GM12878 (cell line): ENCODE data around the gene F2. TPM values are rescaled to one million over a fixed set of nuclear protein-coding genes. Genes with fewer than 3 reads are reported as not detected.

Source experiments
- ATAC-seq: fragments of 200-7000 bp; cut with Tn5 transposase; 3 replicates; pipeline ENCODE4 v1.9.1; 2020; ENCODE audit warnings: mild to moderate bottlenecking, moderate library complexity
- BruUV-seq: library from RNA; stranded (reverse); fragments of 400-500 nt; replicated peaks from 2 replicates; lab custom pipeline; 2021; lab: Mats Ljungman, UMichigan
- CTCF ChIA-PET: fragments of 300-600 bp; sonication (Branson Sonifier 250); formaldehyde crosslinking; extraction: SDS; loops from one replicate; lab custom pipeline; 2021; ENCODE audit warnings: inconsistent platforms; lab: Yijun Ruan, JAX
- POLR2A ChIA-PET: fragments of 350-600 bp; formaldehyde crosslinking; extraction: SDS; loops from one replicate; lab custom pipeline; 2021; ENCODE audit warnings: inconsistent platforms; lab: Charles Lee
- RAD21 ChIA-PET: fragments of 300-600 bp; sonication (Branson Sonifier 250); formaldehyde crosslinking; loops from one replicate; lab custom pipeline; 2023; ENCODE audit warnings: antibody characterized with exemption; ENCODE audit not compliant: unreplicated experiment; lab: Charles Lee
- SMC1A ChIA-PET: fragments of 300-600 bp; sonication (Branson Sonifier 250); formaldehyde crosslinking; loops from one replicate; lab custom pipeline; 2023; ENCODE audit not compliant: unreplicated experiment, uncharacterized antibody; lab: Charles Lee
- DNase-seq: peaks from one replicate; pipeline ENCODE4 v3.0.0-alpha.2; 2011; ENCODE audit warnings: low read depth, low spot score
- FAIRE-seq: peaks from 3 replicates; lab custom pipeline; 2011; peaks lifted over from hg19 to GRCh38; lab: Jason Lieb, UNC
- H2AFZ ChIP-seq: 2 replicates; pipeline ENCODE4 v1.6.0; 2011; ENCODE audit warnings: low read depth, low read length, control low read depth; ENCODE audit not compliant: control insufficient read depth
- H3K27ac ChIP-seq: 2 replicates; pipeline ENCODE4 v1.5.1; 2011; ENCODE audit warnings: control low read depth; ENCODE audit not compliant: control insufficient read depth, insufficient read depth
- H3K27me3 ChIP-seq, 2 experiments: replicated peaks in 1 of 2; 2 replicates each; pipeline versions ENCODE4 v1.6.0 to v1.6.1; 2011; ENCODE audit warnings: low read length in 1 of 2; ENCODE audit not compliant: control insufficient read depth in 2 of 2, insufficient read depth in 2 of 2
- H3K36me3 ChIP-seq, 2 experiments: 2 replicates each; pipeline ENCODE4 v1.5.1; 2011; ENCODE audit warnings: low read length in 1 of 2; ENCODE audit not compliant: control insufficient read depth in 2 of 2, insufficient read depth in 2 of 2
- H3K4me1 ChIP-seq: 2 replicates; pipeline ENCODE4 v1.6.1; 2011; ENCODE audit warnings: mild to moderate bottlenecking, low read length, moderate library complexity, mixed read lengths; ENCODE audit not compliant: control insufficient read depth, insufficient read depth
- H3K4me2 ChIP-seq: 2 replicates; pipeline ENCODE4 v1.6.0; 2011; ENCODE audit warnings: control low read depth; ENCODE audit not compliant: control insufficient read depth, insufficient read depth
- H3K4me3 ChIP-seq: fragments of 200-600 bp; sonication (generic); 2 replicates; pipeline ENCODE4 v1.5.1; 2016
- H3K79me2 ChIP-seq: 2 replicates; pipeline ENCODE4 v1.6.0; 2011; ENCODE audit warnings: low read length; ENCODE audit not compliant: control insufficient read depth, insufficient read depth
- H3K9ac ChIP-seq: 2 replicates; pipeline ENCODE4 v1.8.0; 2011; ENCODE audit warnings: low read length, control low read depth, mixed read lengths; ENCODE audit not compliant: control insufficient read depth, insufficient read depth
- H3K9me3 ChIP-seq: replicated peaks from 3 replicates; pipeline ENCODE4 v1.5.1; 2011; ENCODE audit warnings: mild to moderate bottlenecking, low read length; ENCODE audit not compliant: control insufficient read depth, insufficient read depth
- H4K20me1 ChIP-seq: 2 replicates; pipeline ENCODE4 v1.6.0; 2011; ENCODE audit not compliant: control insufficient read depth, insufficient read depth
- BMI1 ChIP-seq: fragments of 450-650 bp; IDR thresholded peaks from 2 replicates; pipeline ENCODE4 v1.6.1; 2016; ENCODE audit warnings: mild to moderate bottlenecking, moderate library complexity, borderline replicate concordance
- JUND ChIP-seq: IDR thresholded peaks from 2 replicates; pipeline ENCODE4 v1.6.1; 2012; ENCODE audit warnings: low read depth, mild to moderate bottlenecking, low read length, improper control_type of control experiment, moderate library complexity
- NBN ChIP-seq: fragments of 450-650 bp; IDR thresholded peaks from 2 replicates; pipeline ENCODE4 v1.6.1; 2016
- NFXL1 ChIP-seq: fragments of 450-650 bp; IDR thresholded peaks from 2 replicates; pipeline ENCODE4 v1.6.1; 2017; ENCODE audit warnings: antibody characterized with exemption, mild to moderate bottlenecking, borderline replicate concordance
- SMAD1 ChIP-seq: fragments of 450-650 bp; IDR thresholded peaks from 2 replicates; pipeline ENCODE4 v1.6.1; 2018; ENCODE audit warnings: mild to moderate bottlenecking, low read depth; ENCODE audit not compliant: partially characterized antibody
- SUZ12 ChIP-seq: fragments of 200-600 bp; sonication (generic); IDR thresholded peaks from one replicate; pipeline ENCODE4 v1.6.1; 2018; ENCODE audit warnings: antibody characterized with exemption, mild to moderate bottlenecking; ENCODE audit not compliant: unreplicated experiment
- TBL1XR1 ChIP-seq: IDR thresholded peaks from 2 replicates; pipeline ENCODE4 v1.6.1; 2012; ENCODE audit warnings: low read depth, low read length, improper control_type of control experiment
- ZZZ3 ChIP-seq: IDR thresholded peaks from 2 replicates; pipeline ENCODE4 v1.6.1; 2011; ENCODE audit warnings: low read depth; ENCODE audit not compliant: control insufficient read depth, insufficient read length
- WGBS: methylation state at CpG from one replicate; pipeline ENCODE4 v1.1.6; 2016; ENCODE audit warnings: low lambda C conversion rate; ENCODE audit not compliant: insufficient replicate concordance, insufficient coverage; ENCODE audit errors: missing lambda C conversion rate; 5-methylcytosine and 5-hydroxymethylcytosine counted together
- in situ Hi-C: fragments of 300-500 bp; cut with MboI; formaldehyde crosslinking; loops from 9 replicates; pipeline ENCODE4 v1.14.3; 2018; ENCODE audit warnings: mixed read lengths
- intact Hi-C: fragments of 100-400 bp; cut with micrococcal nuclease; formaldehyde crosslinking; loops from one replicate; pipeline ENCODE4 v1.14.2; 2022; ENCODE audit not compliant: unreplicated experiment
- polyA plus RNA-seq, 11 experiments: library from polyadenylated mRNA; depleted of rRNA in 4 of 11; unstranded in 6 of 11; stranded (reverse) in 5 of 11; fragments of >200 nt; fragmentation: Nextera tagmentation in 4 of 11; fragmentation: Illumina TruSeq in 1 of 11; extraction: Ambion mirVana in 4 of 11; extraction: Trizol in 1 of 11; gene quantifications; 1 replicate in 1 of 11; 2 replicates in 10 of 11; pipeline versions ENCODE4 v1.2.1 to v1.2.3, GENCODE V29; 2011 to 2016; ENCODE audit warnings: inconsistent platforms in 2 of 11, missing spikeins in 2 of 11, low read depth in 1 of 11
- total RNA-seq, 4 experiments: library from RNA; depleted of rRNA in 3 of 4; stranded (reverse); fragments of >200 nt in 3 of 4; fragmentation: Illumina TruSeq in 1 of 4; extraction: Trizol in 1 of 4; gene quantifications; 2 replicates each; pipeline versions ENCODE4 v1.2.1 to v1.2.3, GENCODE V29; 2013 to 2021

The F2 gene
- total and polyA plus RNA-seq, 10 of the 15 experiments (the other 5 are each of a cell fraction or from before 2014, with no cell fraction given), result 0.23 to 0.72 TPM; not detected in 8

DNA sequence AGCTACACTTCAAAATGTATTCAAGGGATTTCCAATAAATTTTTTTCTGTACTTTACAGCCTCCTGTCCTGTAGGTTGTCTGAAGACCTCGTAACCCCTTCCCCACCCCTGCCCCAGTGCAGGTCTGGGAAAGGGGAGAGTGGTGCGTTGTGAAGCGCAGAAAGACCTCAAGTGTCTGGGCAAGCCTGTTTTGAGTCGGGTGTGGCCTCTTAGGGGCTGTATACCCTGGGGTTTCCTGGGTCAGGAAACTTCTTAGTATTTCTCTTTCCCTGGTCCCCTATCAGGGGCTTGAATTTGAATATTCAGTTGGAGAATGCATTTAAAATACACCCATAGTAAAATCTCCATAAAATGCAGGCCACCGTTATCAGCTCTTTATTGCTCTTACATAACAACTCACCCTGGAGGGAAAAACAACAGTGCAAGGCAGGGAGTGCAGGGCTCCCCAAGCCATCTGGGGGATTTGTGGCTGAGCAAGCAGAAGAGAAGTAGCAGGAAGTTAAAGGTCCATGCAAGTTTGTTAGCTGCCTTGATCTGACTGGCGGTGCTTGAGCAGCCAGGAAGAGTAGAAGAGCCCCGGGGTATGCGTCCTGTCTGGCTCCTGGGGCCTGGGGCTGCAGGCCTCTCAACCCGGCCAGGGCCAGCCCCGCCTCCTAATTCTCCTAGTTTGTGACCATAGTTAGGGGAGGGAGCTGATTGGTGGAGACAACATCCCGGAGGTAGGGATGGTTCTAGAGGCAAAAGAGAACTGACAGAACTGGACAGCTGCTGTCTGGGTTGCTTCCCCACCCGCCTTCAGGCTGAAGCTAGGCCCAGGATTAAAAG lies 44.3 kb upstream of the F2 start:
- no peak overlapping the region for H3K4me2 ChIP-seq
- no peak for DNase-seq
- no TSS peak for BruUV-seq
- no peak; the same call in 2 of the 3 replicates for ATAC-seq
- H3K9ac ChIP-seq, result no peak overlapping the region
- H3K9me3 ChIP-seq, result no peaks in the 10 kb centered on the region
- H3K27me3 ChIP-seq, result no peaks in the 10 kb centered on the region
- H3K4me3 ChIP-seq, result no peak overlapping the region
- ChIA-PET SMC1A (interaction anchor here (0.9 to 1.3 kb wide), 2 partner anchors 15 to 229 kb away, joined by 3 read pairs; no protein-coding TSS in a partner anchor), CTCF (interaction anchor here (1.2 kb wide), 1 partner anchor 286 kb away, joined by 5 read pairs; no protein-coding TSS in a partner anchor), POLR2A (no interaction called here), RAD21 (no interaction called here)
- peaks cover 10 to 19% of the 10 kb centered on the region in 2 experiments; a peak in 3 of 4 replicates for H3K36me3 ChIP-seq
- no peaks in the 10 kb centered on the region for H3K79me2 ChIP-seq
- no peak overlapping the region for H2AFZ ChIP-seq
- no peaks in the 10 kb centered on the region for H3K4me1 ChIP-seq
- intact Hi-C loops, result no loop called here
- TF ChIP-seq BMI1 (no peak), NBN (no peak), SMAD1 (no peak), ZZZ3 (no peak), TBL1XR1 (no peak), SUZ12 (no peak), NFXL1 (no peak), JUND (no peak)
- in situ Hi-C loops, result no loop called here
- FAIRE-seq, result no peak
- no peak overlapping the region for H3K27ac ChIP-seq
- H4K20me1 ChIP-seq, result no peaks in the 10 kb centered on the region
- 34% methylated on average over 12 of the region's 12 CpGs for WGBS
